Type B pancreatic cell (in vitro differentiated cells): ENCODE results near the gene ANXA6. TPM values are rescaled to one million over a fixed set of nuclear protein-coding genes. Genes with fewer than 3 reads are reported as not detected.
A peak's percentile ranks its signal among the peaks of the same experiment; 100 is the strongest.

ENCODE experiments used
- DNase-seq: peaks from one replicate; pipeline ENCODE4 v3.0.0; 2021; ENCODE audit warnings: mixed read lengths; ENCODE audit not compliant: unreplicated experiment; ENCODE audit errors: extremely low spot score
- H3K27ac Mint-ChIP-seq: 2 replicates; pipeline ENCODE4 v1.8.0; 2021; ENCODE audit warnings: mild to moderate bottlenecking, mixed read lengths
- H3K27me3 Mint-ChIP-seq: 2 replicates; pipeline ENCODE4 v1.8.0; 2021; ENCODE audit warnings: mixed read lengths
- H3K36me3 Mint-ChIP-seq: 2 replicates; pipeline ENCODE4 v1.8.0; 2021; ENCODE audit warnings: mixed read lengths
- H3K4me1 Mint-ChIP-seq: one replicate; pipeline ENCODE4 v1.8.0; 2021; ENCODE audit warnings: mixed read lengths; ENCODE audit not compliant: unreplicated experiment
- H3K4me3 Mint-ChIP-seq: 2 replicates; pipeline ENCODE4 v1.8.0; 2021; ENCODE audit warnings: mild to moderate bottlenecking, mixed read lengths
- H3K9me3 Mint-ChIP-seq: 2 replicates; pipeline ENCODE4 v1.8.0; 2021; ENCODE audit warnings: mixed read lengths
- CTCF ChIP-seq: fragments of 200-600 bp; sonication (generic); conservative IDR thresholded peaks from 2 replicates; pipeline ENCODE4 v1.5.0; 2021; ENCODE audit warnings: antibody characterized with exemption, mild to moderate bottlenecking
- total RNA-seq: library from RNA; stranded (reverse); gene quantifications from 2 replicates; pipeline ENCODE4 v1.2.1, GENCODE V29; 2021; ENCODE audit warnings: low replicate concordance

The ANXA6 gene
- total RNA-seq, 1 donor from 2014 or later: 200 TPM

- TF ChIP-seq CTCF: no peak
- peaks cover 16% of the 10 kb centered on the region for H3K4me1 Mint-ChIP-seq
- no peak for DNase-seq
- H3K27me3 Mint-ChIP-seq: peaks cover 14% of the 10 kb centered on the region
- H3K9me3 Mint-ChIP-seq: no peaks in the 10 kb centered on the region
- H3K4me3 Mint-ChIP-seq: no peak overlapping the region
- H3K27ac Mint-ChIP-seq: no peak overlapping the region
- H3K36me3 Mint-ChIP-seq: no peaks in the 10 kb centered on the region
Measured at GRCh38 chr5:151159649-151160373, 2.2 kb upstream of the ANXA6 start.

- no peaks in the 10 kb centered on the region for H3K9me3 Mint-ChIP-seq
- peaks cover 23% of the 10 kb centered on the region for H3K4me1 Mint-ChIP-seq
- H3K27me3 Mint-ChIP-seq: peaks cover 14% of the 10 kb centered on the region
- no peak for DNase-seq
- H3K4me3 Mint-ChIP-seq: peak overlapping the region; percentile 90
- peak overlapping the region; percentile 77 for H3K27ac Mint-ChIP-seq
- H3K36me3 Mint-ChIP-seq: no peaks in the 10 kb centered on the region
- no peak for TF ChIP-seq CTCF
Measured at GRCh38 chr5:151158287-151158661, 695 bp upstream of the ANXA6 start.

- H3K4me1 Mint-ChIP-seq: peaks cover 29% of the 10 kb centered on the region
- peaks cover 14% of the 10 kb centered on the region for H3K27me3 Mint-ChIP-seq
- peak; percentile 21 for TF ChIP-seq CTCF
- DNase-seq: no peak
- peak overlapping the region; percentile 82 for H3K27ac Mint-ChIP-seq
- H3K9me3 Mint-ChIP-seq: no peaks in the 10 kb centered on the region
- H3K4me3 Mint-ChIP-seq: peak overlapping the region; percentile 90
- H3K36me3 Mint-ChIP-seq: no peaks in the 10 kb centered on the region
Measured at GRCh38 chr5:151156507-151157420, 815 bp downstream of the ANXA6 start.

GRCh38 chr5:151155775-151156506 is 1.6 kb downstream of the ANXA6 start:
- peaks cover 10% of the 10 kb centered on the region for H3K27me3 Mint-ChIP-seq
- TF ChIP-seq CTCF: no peak
- peak overlapping the region; percentile 90 for H3K4me3 Mint-ChIP-seq
- DNase-seq: no peak
- H3K27ac Mint-ChIP-seq: peak overlapping the region; percentile 82
- H3K9me3 Mint-ChIP-seq: no peaks in the 10 kb centered on the region
- H3K4me1 Mint-ChIP-seq: peaks cover 38% of the 10 kb centered on the region
- no peaks in the 10 kb centered on the region for H3K36me3 Mint-ChIP-seq

GRCh38 chr5:151154931-151155774 is 2.4 kb downstream of the ANXA6 start:
- no peak for TF ChIP-seq CTCF
- H3K9me3 Mint-ChIP-seq: no peaks in the 10 kb centered on the region

More at GRCh38 chr5:151154931-151155774, 2.4 kb downstream of the ANXA6 start:
- DNase-seq: no peak
- H3K4me3 Mint-ChIP-seq: peak overlapping the region; percentile 90
- peaks cover 45% of the 10 kb centered on the region for H3K4me1 Mint-ChIP-seq
- H3K27ac Mint-ChIP-seq: peak overlapping the region; percentile 46
- peaks cover 8% of the 10 kb centered on the region for H3K27me3 Mint-ChIP-seq
- H3K36me3 Mint-ChIP-seq: no peaks in the 10 kb centered on the region
